Measurements from ENCODE around the gene IWS1. TPM values are rescaled to one million over a fixed set of nuclear protein-coding genes. Genes with fewer than 3 reads are reported as not detected.
A peak's percentile ranks its signal among the peaks of the same experiment; 100 is the strongest.

IWS1 gene
- total RNA-seq, 2 donors from 2014 or later = 91.4 to 107 TPM

DNA sequence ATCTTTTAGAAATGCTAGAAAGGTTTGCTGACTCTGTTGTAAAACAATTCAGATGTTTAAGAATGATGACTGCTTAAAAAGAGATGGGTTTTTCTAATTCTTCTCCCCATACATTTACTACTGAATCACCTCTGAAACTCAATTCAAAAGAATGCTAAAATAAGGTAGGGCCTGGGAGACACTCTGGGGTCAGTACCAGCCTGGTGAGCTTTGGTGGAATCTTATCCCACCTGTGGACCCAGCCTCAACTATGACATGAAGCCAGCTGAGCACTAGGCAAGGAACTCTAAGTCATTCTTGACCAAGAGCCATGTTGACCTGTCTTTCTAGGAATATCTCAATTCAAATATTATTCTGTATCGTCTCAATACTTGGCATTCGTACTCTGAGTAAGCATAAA is 44.3 kb downstream of the IWS1 start:
- Histone ChIP-seq H3K9ac (ENCODE audit: extremely low read depth, low read length, poor library complexity, severe bottlenecking) (no peak overlapping the region), H3K36me3 (ENCODE audit: control insufficient read depth, insufficient read depth, low read length) (peaks cover 89% of the 10 kb centered on the region), H3K27ac (ENCODE audit: low read depth, low read length) (no peak overlapping the region), H3K27me3 (ENCODE audit: control insufficient read depth, insufficient read depth, low read length, poor library complexity, severe bottlenecking) (no peaks in the 10 kb centered on the region), H3K9me3 (ENCODE audit: control insufficient read depth, low read length) (no peaks in the 10 kb centered on the region), H3K4me1 (ENCODE audit: control insufficient read depth, insufficient read depth, low read length) (no peaks in the 10 kb centered on the region), H3K4me3 (ENCODE audit: low read length) (no peak overlapping the region)
- 86 to 94% methylated on average over 2 of the region's 2 CpGs for WGBS, 2 experiments (ENCODE audit: insufficient coverage in 1 of 2, insufficient read length in 1 of 2)
- TF ChIP-seq, protein P1, sequence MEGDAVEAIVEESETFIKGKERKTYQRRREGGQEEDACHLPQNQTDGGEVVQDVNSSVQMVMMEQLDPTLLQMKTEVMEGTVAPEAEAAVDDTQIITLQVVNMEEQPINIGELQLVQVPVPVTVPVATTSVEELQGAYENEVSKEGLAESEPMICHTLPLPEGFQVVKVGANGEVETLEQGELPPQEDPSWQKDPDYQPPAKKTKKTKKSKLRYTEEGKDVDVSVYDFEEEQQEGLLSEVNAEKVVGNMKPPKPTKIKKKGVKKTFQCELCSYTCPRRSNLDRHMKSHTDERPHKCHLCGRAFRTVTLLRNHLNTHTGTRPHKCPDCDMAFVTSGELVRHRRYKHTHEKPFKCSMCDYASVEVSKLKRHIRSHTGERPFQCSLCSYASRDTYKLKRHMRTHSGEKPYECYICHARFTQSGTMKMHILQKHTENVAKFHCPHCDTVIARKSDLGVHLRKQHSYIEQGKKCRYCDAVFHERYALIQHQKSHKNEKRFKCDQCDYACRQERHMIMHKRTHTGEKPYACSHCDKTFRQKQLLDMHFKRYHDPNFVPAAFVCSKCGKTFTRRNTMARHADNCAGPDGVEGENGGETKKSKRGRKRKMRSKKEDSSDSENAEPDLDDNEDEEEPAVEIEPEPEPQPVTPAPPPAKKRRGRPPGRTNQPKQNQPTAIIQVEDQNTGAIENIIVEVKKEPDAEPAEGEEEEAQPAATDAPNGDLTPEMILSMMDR (conservative IDR thresholded peaks at IDR 0.05) = no peak
- no peaks in the 10 kb centered on the region for H3K9me3 Mint-ChIP-seq
- H3K4me3 Mint-ChIP-seq = no peak overlapping the region
- peaks cover 5% of the 10 kb centered on the region for H3K4me1 Mint-ChIP-seq
- no peak for DNase-seq
- peaks cover 54% of the 10 kb centered on the region for H3K36me3 Mint-ChIP-seq (ENCODE audit: low read depth)
- no peak overlapping the region for H3K27ac Mint-ChIP-seq
- no peaks in the 10 kb centered on the region for H3K27me3 Mint-ChIP-seq (ENCODE audit: insufficient read depth)

DNA sequence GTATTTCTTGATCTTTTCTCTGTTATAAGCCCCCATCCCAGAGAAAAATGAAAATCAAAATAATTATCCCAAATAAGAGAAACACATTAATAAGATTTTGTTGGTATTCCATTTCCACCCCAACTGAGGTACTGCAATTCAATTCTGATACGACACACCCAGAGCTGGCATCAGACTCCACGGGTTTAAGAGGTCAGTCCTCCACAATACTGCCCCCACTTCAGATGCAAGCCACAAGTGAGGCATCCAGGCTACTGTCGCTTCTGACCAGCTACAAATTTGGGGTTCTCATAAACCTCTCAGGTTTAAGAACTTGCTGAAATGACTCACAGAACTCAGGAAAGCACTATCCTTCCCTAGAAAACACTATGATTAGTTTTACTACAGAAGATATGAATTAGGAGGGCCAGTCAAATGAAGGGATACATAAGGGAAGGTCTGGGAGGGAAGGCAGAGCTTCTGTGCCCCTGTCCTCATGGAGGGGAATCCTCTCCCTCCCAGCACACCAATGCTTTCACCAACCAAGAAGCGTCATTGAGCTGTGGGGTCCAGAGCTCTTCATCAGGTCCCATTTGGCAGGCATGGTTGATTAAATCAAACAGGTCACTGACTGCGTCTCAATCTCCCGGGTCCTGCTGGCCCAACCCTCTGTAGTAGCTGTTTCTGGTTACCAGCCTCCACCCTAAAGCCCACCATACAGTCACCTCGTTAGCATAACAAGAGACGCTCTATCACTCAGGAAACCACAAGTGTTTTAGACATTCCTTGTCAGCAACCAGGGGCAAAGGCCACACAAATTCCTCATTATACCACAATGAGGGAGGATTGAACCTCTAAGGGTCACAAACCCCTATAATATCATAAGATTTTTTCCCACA is 46.2 kb downstream of the IWS1 start:
- no peaks in the 10 kb centered on the region for H3K27me3 Mint-ChIP-seq (ENCODE audit: insufficient read depth)
- peaks cover 2% of the 10 kb centered on the region for H3K9me3 Mint-ChIP-seq
- H3K27ac Mint-ChIP-seq = peak overlapping the region; percentile 83
- TF ChIP-seq, protein P1 (conservative IDR thresholded peaks at IDR 0.05) = no peak
- 37 to 63% methylated on average over 4 to 8 of the region's 8 CpGs for WGBS, 2 experiments (ENCODE audit: insufficient coverage in 1 of 2, insufficient read length in 1 of 2)
- H3K4me1 Mint-ChIP-seq = peaks cover 5% of the 10 kb centered on the region
- peak; percentile 73 for DNase-seq
- Histone ChIP-seq H3K9me3 (ENCODE audit: control insufficient read depth, low read length) (peaks cover 11% of the 10 kb centered on the region), H3K27me3 (ENCODE audit: control insufficient read depth, insufficient read depth, low read length, poor library complexity, severe bottlenecking) (no peaks in the 10 kb centered on the region), H3K27ac (ENCODE audit: low read depth, low read length) (peak overlapping the region; percentile 95), H3K4me1 (ENCODE audit: control insufficient read depth, insufficient read depth, low read length) (no peaks in the 10 kb centered on the region), H3K9ac (ENCODE audit: extremely low read depth, low read length, poor library complexity, severe bottlenecking) (no peak overlapping the region), H3K36me3 (ENCODE audit: control insufficient read depth, insufficient read depth, low read length) (peaks cover 75% of the 10 kb centered on the region), H3K4me3 (ENCODE audit: low read length) (no peak overlapping the region)
- peaks cover 36% of the 10 kb centered on the region for H3K36me3 Mint-ChIP-seq (ENCODE audit: low read depth)
- H3K4me3 Mint-ChIP-seq = no peak overlapping the region

DNA sequence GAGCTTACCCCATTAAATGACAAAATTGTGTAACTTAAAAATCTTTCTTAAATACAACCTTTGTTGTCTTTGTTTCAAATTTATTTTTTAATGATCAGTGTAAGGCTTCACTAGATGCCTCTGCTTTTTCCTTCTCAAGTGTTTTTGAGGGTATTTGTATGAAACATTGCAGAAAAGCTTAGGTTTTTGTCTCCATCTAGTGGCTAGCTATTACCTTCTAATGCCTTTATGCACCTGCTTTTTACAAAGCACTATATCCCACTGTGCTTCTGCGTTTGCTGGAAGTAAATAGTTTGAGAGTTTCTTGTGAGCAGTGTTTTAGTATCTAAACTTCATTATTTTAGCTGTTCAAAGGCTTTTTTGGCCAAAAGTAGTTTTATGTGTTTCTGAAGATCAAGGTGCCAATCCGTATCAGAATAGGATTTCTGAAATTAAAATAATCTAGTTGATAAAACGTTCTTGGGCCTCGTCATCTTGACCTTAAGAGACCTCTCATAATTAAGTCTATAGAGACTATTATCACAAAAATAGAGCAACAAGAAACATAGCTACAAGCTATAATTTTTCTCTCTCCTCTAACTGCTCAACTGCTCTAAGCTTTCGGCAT is 47.0 kb downstream of the IWS1 start:
- Histone ChIP-seq H3K9ac (ENCODE audit: extremely low read depth, low read length, poor library complexity, severe bottlenecking) (no peak overlapping the region), H3K27me3 (ENCODE audit: control insufficient read depth, insufficient read depth, low read length, poor library complexity, severe bottlenecking) (no peaks in the 10 kb centered on the region), H3K36me3 (ENCODE audit: control insufficient read depth, insufficient read depth, low read length) (peaks cover 67% of the 10 kb centered on the region), H3K4me1 (ENCODE audit: control insufficient read depth, insufficient read depth, low read length) (no peaks in the 10 kb centered on the region), H3K9me3 (ENCODE audit: control insufficient read depth, low read length) (peaks cover 11% of the 10 kb centered on the region), H3K4me3 (ENCODE audit: low read length) (no peak overlapping the region), H3K27ac (ENCODE audit: low read depth, low read length) (no peak overlapping the region)
- H3K9me3 Mint-ChIP-seq = peaks cover 2% of the 10 kb centered on the region
- H3K4me1 Mint-ChIP-seq = peaks cover 5% of the 10 kb centered on the region
- H3K4me3 Mint-ChIP-seq = no peak overlapping the region
- H3K27me3 Mint-ChIP-seq (ENCODE audit: insufficient read depth) = no peaks in the 10 kb centered on the region
- H3K36me3 Mint-ChIP-seq (ENCODE audit: low read depth) = peaks cover 28% of the 10 kb centered on the region
- no peak for DNase-seq
- 83 to 94% methylated on average over 3 to 5 of the region's 5 CpGs for WGBS, 2 experiments (ENCODE audit: insufficient coverage in 1 of 2, insufficient read length in 1 of 2)
- TF ChIP-seq, protein P1 (conservative IDR thresholded peaks at IDR 0.05) = peak; percentile 85
- H3K27ac Mint-ChIP-seq = no peak overlapping the region
